SK-N-SH (cell line): Measurements from ENCODE around the gene ZNF438.

Experiments
- CTCF ChIP-seq: fragments of 200-600 bp; sonication (generic); IDR thresholded peaks from 2 replicates; pipeline ENCODE4 v1.6.1; 2017; ENCODE audit warnings: antibody characterized with exemption, mild to moderate bottlenecking, moderate library complexity
- EP300 ChIP-seq, 2 experiments: IDR thresholded peaks; 2 replicates each; pipeline versions ENCODE4 v1.4.0 to v1.6.1; 2012; ENCODE audit warnings: borderline replicate concordance in 1 of 2, low read depth in 1 of 2, low read length in 1 of 2
- FOXJ3 ChIP-seq: sonication (generic); formaldehyde crosslinking; IDR thresholded peaks from 2 replicates; pipeline ENCODE4 v1.5.1; 2020; ENCODE audit warnings: mild to moderate bottlenecking, missing genetic modification reagents
- GABPA ChIP-seq: IDR thresholded peaks from 2 replicates; pipeline ENCODE4 v1.4.0; 2012; ENCODE audit warnings: low read depth, mild to moderate bottlenecking
- NRF1 ChIP-seq: IDR thresholded peaks from 2 replicates; pipeline ENCODE4 v1.6.1; 2012; ENCODE audit warnings: low read depth, mild to moderate bottlenecking, low read length
- PBX3 ChIP-seq: IDR thresholded peaks from 2 replicates; pipeline ENCODE4; 2012
- POLR2AphosphoS5 ChIP-seq: IDR thresholded peaks from 2 replicates; pipeline ENCODE4 v1.6.1; 2012; ENCODE audit warnings: low read depth, low read length
- RAD21 ChIP-seq: IDR thresholded peaks from 2 replicates; pipeline ENCODE4 v1.6.1; 2012; ENCODE audit warnings: mild to moderate bottlenecking, low read length
- SIN3A ChIP-seq: IDR thresholded peaks from 2 replicates; pipeline ENCODE4 v1.6.1; 2012; ENCODE audit warnings: low read depth, mild to moderate bottlenecking, low read length, moderate library complexity, borderline replicate concordance
- TAF1 ChIP-seq: IDR thresholded peaks from 2 replicates; pipeline ENCODE4 v1.6.1; 2012; ENCODE audit warnings: low read depth, mild to moderate bottlenecking, low read length, moderate library complexity, borderline replicate concordance
- TEAD4 ChIP-seq: IDR thresholded peaks from 2 replicates; pipeline ENCODE4 v1.4.0; 2012; ENCODE audit warnings: mild to moderate bottlenecking, borderline replicate concordance; ENCODE audit not compliant: insufficient read depth
- ZBTB33 ChIP-seq: IDR thresholded peaks from 2 replicates; pipeline ENCODE4 v1.4.0; 2012; ENCODE audit warnings: low read depth, borderline replicate concordance

GRCh38 chr10:30897547-30897946, 134.1 kb downstream of the ZNF438 start:
- TF ChIP-seq EP300 (IDR thresholded peaks at IDR 0.05; ENCODE audit: borderline replicate concordance in 1 of 2, low read depth in 1 of 2, low read length in 1 of 2) (no peak), FOXJ3 (CRISPR knock-in tag) (no peak), GABPA (no peak), TEAD4 (no peak), POLR2AphosphoS5 (no peak), SIN3A (no peak), ZBTB33 (no peak), CTCF (no peak), TAF1 (no peak), NRF1 (no peak), PBX3 (no peak), RAD21 (no peak)
